Activated T-cell treated with anti-CD3 and anti-CD28 coated beads for 4 hours (primary cell): Measurements from ENCODE around the gene RPS3A.
A peak's percentile ranks its signal among the peaks of the same experiment; 100 is the strongest.
"Not testable (repeated sequence)": the region's sequence is repeated elsewhere in the genome, so short reads cannot be mapped to it uniquely, and the experiment has no call there.

ENCODE experiments used
- DNase-seq: peaks from one replicate; pipeline ENCODE4 v3.0.0-alpha.2; 2020

The RPS3A gene

GRCh38 chr4:151117371-151117962 is 18.0 kb downstream of the RPS3A start:
- DNase-seq, result peak; percentile 32

GRCh38 chr4:151129796-151130195 is 30.4 kb downstream of the RPS3A start:
- DNase-seq, result no peak

GRCh38 chr4:151133311-151133710 is 33.9 kb downstream of the RPS3A start:
- DNase-seq, result no peak

- not testable (repeated sequence) for DNase-seq
These were observed 36.6 kb downstream of the RPS3A start for GRCh38 chr4:151136048-151136447.

GRCh38 chr4:151139814-151140213 is 40.4 kb downstream of the RPS3A start:
- no peak for DNase-seq

DNA sequence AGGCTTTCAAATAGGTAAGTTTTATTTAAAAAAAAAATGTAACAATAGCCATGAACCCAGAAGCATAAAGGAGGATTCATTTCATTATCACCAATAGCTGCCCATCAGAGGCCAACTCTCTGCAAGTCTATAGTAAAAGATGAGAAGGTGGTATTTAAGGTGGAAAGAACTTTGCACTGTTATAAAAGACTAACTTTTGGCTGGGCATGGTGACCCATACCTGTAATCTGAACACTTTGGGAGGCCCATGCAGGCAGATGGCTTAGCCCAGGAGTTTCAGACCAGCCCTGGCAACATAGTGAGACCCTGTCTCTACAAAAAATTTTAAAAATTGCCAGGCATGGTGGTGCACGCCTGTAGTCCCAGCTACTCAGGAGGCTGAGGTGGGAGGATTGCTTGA is 43.3 kb downstream of the RPS3A start:
- DNase-seq, result no peak

GRCh38 chr4:151143162-151143561 is 43.7 kb downstream of the RPS3A start:
- no peak for DNase-seq

GRCh38 chr4:151143811-151144210 is 44.4 kb downstream of the RPS3A start:
- DNase-seq, result no peak

DNA sequence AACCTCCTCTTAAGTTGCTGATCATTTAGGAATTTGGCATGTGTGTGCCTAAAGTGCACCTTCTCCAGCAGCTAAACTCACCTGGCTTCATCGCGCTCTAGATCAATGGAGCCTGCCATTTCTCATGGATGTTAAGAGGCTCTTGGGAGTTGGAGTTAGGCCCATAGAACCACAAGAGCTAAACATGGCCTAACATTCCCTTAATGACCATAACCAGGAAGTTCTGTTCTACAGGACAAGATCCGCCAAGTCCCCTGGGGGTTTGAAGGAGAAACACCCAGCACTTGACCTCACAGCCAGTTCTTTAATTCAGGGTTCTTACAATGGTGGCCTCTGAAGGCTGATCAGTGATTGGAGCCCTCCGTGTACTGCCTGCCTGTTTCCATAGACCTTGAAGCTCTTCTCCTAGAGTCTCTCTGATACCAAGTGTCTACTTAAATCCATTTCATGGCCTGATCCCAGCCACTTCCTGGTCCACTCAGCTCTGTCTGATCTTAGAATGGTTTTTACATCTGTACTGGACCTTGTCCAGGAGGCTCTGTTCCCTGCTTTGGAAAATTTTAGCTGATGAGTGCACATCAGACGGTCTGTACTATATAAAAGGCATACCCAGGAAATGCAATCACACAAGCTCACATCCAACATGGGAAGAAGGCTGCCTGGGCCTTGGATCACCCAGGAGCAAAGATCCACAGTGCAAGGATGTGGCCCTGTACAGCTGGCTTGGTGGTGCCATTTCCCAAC is 45.1 kb downstream of the RPS3A start:
- no peak for DNase-seq

- DNase-seq, result no peak
These were observed 47.6 kb downstream of the RPS3A start for GRCh38 chr4:151147000-151147399.

GRCh38 chr4:151148261-151148660 is 48.8 kb downstream of the RPS3A start:
- DNase-seq, result no peak

- DNase-seq, result no peak
These were observed 51.6 kb downstream of the RPS3A start for GRCh38 chr4:151150821-151151580.

GRCh38 chr4:151152028-151152427 is 52.6 kb downstream of the RPS3A start:
- DNase-seq, result no peak

DNA sequence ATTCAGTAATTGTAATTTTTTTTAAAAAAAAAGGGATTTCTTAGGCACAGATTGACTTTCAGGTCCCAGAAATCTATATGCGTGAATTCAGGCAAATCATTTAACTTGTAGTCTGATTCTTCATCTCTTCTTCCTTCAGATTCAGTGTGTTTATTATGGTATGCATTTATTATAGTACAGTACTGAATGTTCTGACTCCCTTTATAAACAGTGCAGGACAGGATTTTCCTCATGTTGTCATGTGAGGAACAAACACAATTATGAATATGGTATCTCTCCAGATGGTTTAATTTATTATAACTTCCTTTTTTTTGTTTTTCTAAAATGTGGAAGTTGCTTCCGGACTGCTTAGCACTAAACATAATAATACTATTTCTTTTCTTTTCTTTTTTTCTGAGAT is 54.2 kb downstream of the RPS3A start:
- DNase-seq, result no peak
